GM23338 (cell line): ENCODE data around the gene DLG2. TPM values are rescaled to one million over a fixed set of nuclear protein-coding genes. Genes with fewer than 3 reads are reported as not detected.

Source experiments
- ATAC-seq: fragments of 200-7000 bp; cut with Tn5 transposase; 3 replicates; pipeline ENCODE4 v1.9.1; 2020
- DNase-seq: peaks from one replicate; pipeline ENCODE4 v3.0.0-alpha.2; 2015; ENCODE audit warnings: low spot score
- H2AFZ ChIP-seq: fragments of 200-600 bp; sonication (generic); 2 replicates; pipeline ENCODE4 v1.8.0; 2016; ENCODE audit warnings: antibody characterized with exemption, mild to moderate bottlenecking, moderate library complexity
- H3F3A ChIP-seq: fragments of 200-600 bp; sonication (generic); replicated peaks from 2 replicates; pipeline ENCODE4 v1.8.0; 2017; ENCODE audit warnings: antibody characterized with exemption, mixed run types, low read depth
- H3K27ac ChIP-seq: fragments of 200-600 bp; sonication (generic); 2 replicates; pipeline ENCODE4 v1.6.1; 2016; ENCODE audit warnings: low read depth
- H3K27me3 ChIP-seq: fragments of 200-600 bp; sonication (generic); 2 replicates; pipeline ENCODE4 v1.8.0; 2016; ENCODE audit warnings: mild to moderate bottlenecking, mixed run types, moderate library complexity; ENCODE audit not compliant: insufficient read depth
- H3K36me3 ChIP-seq: fragments of 200-600 bp; sonication (generic); 2 replicates; pipeline ENCODE4 v1.8.0; 2016; ENCODE audit warnings: mild to moderate bottlenecking; ENCODE audit not compliant: insufficient read depth
- H3K4me1 ChIP-seq: fragments of 200-600 bp; sonication (generic); 2 replicates; pipeline ENCODE4 v1.8.0; 2016; ENCODE audit warnings: mild to moderate bottlenecking, moderate library complexity; ENCODE audit not compliant: insufficient read depth
- H3K4me2 ChIP-seq: fragments of 200-600 bp; sonication (generic); 2 replicates; pipeline ENCODE4 v1.7.1; 2017; ENCODE audit warnings: mixed run types
- H3K4me3 ChIP-seq: fragments of 200-600 bp; sonication (generic); 2 replicates; pipeline ENCODE4 v1.6.1; 2016; ENCODE audit warnings: mixed run types
- H3K79me2 ChIP-seq: fragments of 200-600 bp; sonication (generic); replicated peaks from 2 replicates; pipeline ENCODE4 v1.8.0; 2017; ENCODE audit warnings: mild to moderate bottlenecking; ENCODE audit not compliant: insufficient read depth
- H3K9me2 ChIP-seq: fragments of 200-600 bp; sonication (generic); 2 replicates; pipeline ENCODE4 v1.8.0; 2017; ENCODE audit not compliant: insufficient read depth
- H4K20me1 ChIP-seq: fragments of 200-600 bp; sonication (generic); replicated peaks from 2 replicates; pipeline ENCODE4 v1.8.0; 2017; ENCODE audit warnings: mild to moderate bottlenecking; ENCODE audit not compliant: insufficient read depth
- H3K27ac Mint-ChIP-seq: 2 replicates; pipeline ENCODE4 v1.8.0; 2020; ENCODE audit warnings: inconsistent platforms, mild to moderate bottlenecking, moderate library complexity, mixed read lengths
- H3K27me3 Mint-ChIP-seq: 3 replicates; pipeline ENCODE4 v1.8.0; 2022; ENCODE audit warnings: low read depth, mild to moderate bottlenecking, moderate library complexity, mixed read lengths, inconsistent platforms; ENCODE audit not compliant: insufficient read depth, poor library complexity
- H3K36me3 Mint-ChIP-seq: 3 replicates; pipeline ENCODE4 v1.8.0; 2021; ENCODE audit warnings: low read depth, mild to moderate bottlenecking, inconsistent platforms, moderate library complexity, mixed read lengths
- H3K4me1 Mint-ChIP-seq: 3 replicates; pipeline ENCODE4 v1.8.0; 2020; ENCODE audit warnings: mild to moderate bottlenecking, inconsistent platforms, mixed read lengths
- H3K4me3 Mint-ChIP-seq: 3 replicates; pipeline ENCODE4 v1.8.0; 2021; ENCODE audit warnings: moderate library complexity, mild to moderate bottlenecking, inconsistent platforms, mixed read lengths
- H3K9me3 Mint-ChIP-seq: 3 replicates; pipeline ENCODE4 v1.8.0; 2020; ENCODE audit warnings: moderate library complexity, mild to moderate bottlenecking, inconsistent platforms, mixed read lengths
- CREB1 ChIP-seq: fragments of 250-450 bp; sonication (Bioruptor Pico); IDR thresholded peaks from 2 replicates; pipeline ENCODE4 v1.5.0; 2020; ENCODE audit warnings: low read depth, mild to moderate bottlenecking, moderate library complexity
- EZH2 ChIP-seq: fragments of 200-600 bp; sonication (generic); IDR thresholded peaks from one replicate; pipeline ENCODE4 v1.8.0; 2017; ENCODE audit warnings: antibody characterized with exemption, mild to moderate bottlenecking, low read depth; ENCODE audit not compliant: unreplicated experiment
- EZH2phosphoT487 ChIP-seq: fragments of 200-600 bp; sonication (generic); IDR thresholded peaks from one replicate; pipeline ENCODE4 v1.8.1; 2018; ENCODE audit warnings: antibody characterized with exemption; ENCODE audit not compliant: unreplicated experiment
- JUNB ChIP-seq: IDR thresholded peaks from one replicate; pipeline ENCODE4 v1.6.1; 2016; ENCODE audit warnings: antibody characterized with exemption; ENCODE audit not compliant: unreplicated experiment
- NANOG ChIP-seq: IDR thresholded peaks from 2 replicates; pipeline ENCODE4 v1.6.1; 2016; ENCODE audit warnings: antibody characterized with exemption, borderline replicate concordance
- POLR2AphosphoS5 ChIP-seq: IDR thresholded peaks from 2 replicates; pipeline ENCODE4 v1.6.1; 2016; ENCODE audit warnings: antibody characterized with exemption, low read depth
- STAT1 ChIP-seq: IDR thresholded peaks from one replicate; pipeline ENCODE4 v1.6.1; 2016; ENCODE audit warnings: antibody characterized with exemption; ENCODE audit not compliant: unreplicated experiment
- ZNF114 ChIP-seq: fragments of 250-450 bp; sonication (Bioruptor Pico); IDR thresholded peaks from 2 replicates; pipeline ENCODE4 v1.5.0; 2020; ENCODE audit warnings: mild to moderate bottlenecking, moderate library complexity
- ZNF331 ChIP-seq: fragments of 250-450 bp; sonication (Bioruptor Pico); IDR thresholded peaks from 2 replicates; pipeline ENCODE4 v1.5.0; 2020; ENCODE audit warnings: low read depth, mild to moderate bottlenecking, moderate library complexity
- polyA plus RNA-seq: library from polyadenylated mRNA; unstranded; fragments of >200 nt; fragmentation: Nextera tagmentation; extraction: Ambion mirVana; gene quantifications from 2 replicates; pipeline ENCODE4 v1.2.1, GENCODE V29; 2016
- total RNA-seq: library from RNA; depleted of rRNA; stranded (reverse); fragments of >200 nt; shearing (Covaris generic); gene quantifications from 2 replicates; pipeline ENCODE4 v1.2.3, GENCODE V29; 2014
- TF ChIP-seq, protein P1 (sequence below): fragments of 250-450 bp; sonication (Bioruptor Pico); IDR thresholded peaks from 2 replicates; pipeline ENCODE4 v1.5.0; 2020; ENCODE audit warnings: mild to moderate bottlenecking, moderate library complexity
- TF ChIP-seq, protein P2 (sequence below): IDR thresholded peaks from one replicate; pipeline ENCODE4 v1.6.1; 2018; ENCODE audit warnings: antibody characterized with exemption; ENCODE audit not compliant: unreplicated experiment
- TF ChIP-seq, protein P3 (sequence below): IDR thresholded peaks from 2 replicates; pipeline ENCODE4 v1.6.1; 2016; ENCODE audit warnings: antibody characterized with exemption
- TF ChIP-seq, protein P4 (sequence below), 2 experiments: fragments of 200-600 bp in 1 of 2; sonication (generic) in 1 of 2; conservative IDR thresholded peaks; 2 replicates each; pipeline versions ENCODE4 v1.5.1 to v1.6.1; 2016 to 2017; ENCODE audit warnings: antibody characterized with exemption in 2 of 2, low read depth in 2 of 2, mild to moderate bottlenecking in 2 of 2, moderate library complexity in 1 of 2

DLG2 gene
- total and polyA plus RNA-seq, 2 experiments from 2014 or later, result 19.8 to 21.5 TPM

DNA sequence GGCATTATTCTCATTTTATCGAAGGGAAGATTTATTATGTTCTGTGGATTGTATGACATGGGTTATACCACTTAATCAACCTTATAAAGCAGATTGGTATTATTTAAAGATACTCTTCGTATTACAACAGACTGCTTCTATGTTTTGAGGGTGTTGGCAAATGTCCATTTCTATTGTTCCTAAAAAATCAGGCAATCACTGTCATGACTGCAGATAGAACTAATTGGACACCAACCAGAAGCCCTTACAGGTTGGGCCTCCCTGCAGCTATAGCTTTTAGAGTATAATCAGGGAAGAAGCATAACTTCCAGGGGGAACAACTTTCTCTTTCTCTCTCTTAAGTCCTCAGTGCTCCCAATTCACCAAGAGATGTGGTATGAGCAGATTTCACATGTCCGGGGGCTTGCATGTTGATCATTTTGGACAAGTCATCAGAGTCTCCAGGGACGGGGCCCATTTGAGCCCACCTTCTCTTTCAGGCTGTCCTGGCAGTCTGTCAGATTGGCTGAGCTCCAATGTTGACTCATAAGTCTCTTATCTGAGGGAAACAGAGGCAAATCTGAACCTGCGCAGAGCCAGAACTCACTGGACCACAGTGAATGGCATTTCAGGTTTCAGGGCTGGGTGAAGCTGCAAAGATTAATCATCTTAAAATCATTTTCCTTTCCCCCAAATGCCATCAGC, 2077.0 kb downstream of the DLG2 start:
- H3K27me3 ChIP-seq, result no peaks in the 10 kb centered on the region
- H3K27ac Mint-ChIP-seq, result no peak overlapping the region
- DNase-seq (no peak), ATAC-seq (no peak)
- TF ChIP-seq, protein P1, sequence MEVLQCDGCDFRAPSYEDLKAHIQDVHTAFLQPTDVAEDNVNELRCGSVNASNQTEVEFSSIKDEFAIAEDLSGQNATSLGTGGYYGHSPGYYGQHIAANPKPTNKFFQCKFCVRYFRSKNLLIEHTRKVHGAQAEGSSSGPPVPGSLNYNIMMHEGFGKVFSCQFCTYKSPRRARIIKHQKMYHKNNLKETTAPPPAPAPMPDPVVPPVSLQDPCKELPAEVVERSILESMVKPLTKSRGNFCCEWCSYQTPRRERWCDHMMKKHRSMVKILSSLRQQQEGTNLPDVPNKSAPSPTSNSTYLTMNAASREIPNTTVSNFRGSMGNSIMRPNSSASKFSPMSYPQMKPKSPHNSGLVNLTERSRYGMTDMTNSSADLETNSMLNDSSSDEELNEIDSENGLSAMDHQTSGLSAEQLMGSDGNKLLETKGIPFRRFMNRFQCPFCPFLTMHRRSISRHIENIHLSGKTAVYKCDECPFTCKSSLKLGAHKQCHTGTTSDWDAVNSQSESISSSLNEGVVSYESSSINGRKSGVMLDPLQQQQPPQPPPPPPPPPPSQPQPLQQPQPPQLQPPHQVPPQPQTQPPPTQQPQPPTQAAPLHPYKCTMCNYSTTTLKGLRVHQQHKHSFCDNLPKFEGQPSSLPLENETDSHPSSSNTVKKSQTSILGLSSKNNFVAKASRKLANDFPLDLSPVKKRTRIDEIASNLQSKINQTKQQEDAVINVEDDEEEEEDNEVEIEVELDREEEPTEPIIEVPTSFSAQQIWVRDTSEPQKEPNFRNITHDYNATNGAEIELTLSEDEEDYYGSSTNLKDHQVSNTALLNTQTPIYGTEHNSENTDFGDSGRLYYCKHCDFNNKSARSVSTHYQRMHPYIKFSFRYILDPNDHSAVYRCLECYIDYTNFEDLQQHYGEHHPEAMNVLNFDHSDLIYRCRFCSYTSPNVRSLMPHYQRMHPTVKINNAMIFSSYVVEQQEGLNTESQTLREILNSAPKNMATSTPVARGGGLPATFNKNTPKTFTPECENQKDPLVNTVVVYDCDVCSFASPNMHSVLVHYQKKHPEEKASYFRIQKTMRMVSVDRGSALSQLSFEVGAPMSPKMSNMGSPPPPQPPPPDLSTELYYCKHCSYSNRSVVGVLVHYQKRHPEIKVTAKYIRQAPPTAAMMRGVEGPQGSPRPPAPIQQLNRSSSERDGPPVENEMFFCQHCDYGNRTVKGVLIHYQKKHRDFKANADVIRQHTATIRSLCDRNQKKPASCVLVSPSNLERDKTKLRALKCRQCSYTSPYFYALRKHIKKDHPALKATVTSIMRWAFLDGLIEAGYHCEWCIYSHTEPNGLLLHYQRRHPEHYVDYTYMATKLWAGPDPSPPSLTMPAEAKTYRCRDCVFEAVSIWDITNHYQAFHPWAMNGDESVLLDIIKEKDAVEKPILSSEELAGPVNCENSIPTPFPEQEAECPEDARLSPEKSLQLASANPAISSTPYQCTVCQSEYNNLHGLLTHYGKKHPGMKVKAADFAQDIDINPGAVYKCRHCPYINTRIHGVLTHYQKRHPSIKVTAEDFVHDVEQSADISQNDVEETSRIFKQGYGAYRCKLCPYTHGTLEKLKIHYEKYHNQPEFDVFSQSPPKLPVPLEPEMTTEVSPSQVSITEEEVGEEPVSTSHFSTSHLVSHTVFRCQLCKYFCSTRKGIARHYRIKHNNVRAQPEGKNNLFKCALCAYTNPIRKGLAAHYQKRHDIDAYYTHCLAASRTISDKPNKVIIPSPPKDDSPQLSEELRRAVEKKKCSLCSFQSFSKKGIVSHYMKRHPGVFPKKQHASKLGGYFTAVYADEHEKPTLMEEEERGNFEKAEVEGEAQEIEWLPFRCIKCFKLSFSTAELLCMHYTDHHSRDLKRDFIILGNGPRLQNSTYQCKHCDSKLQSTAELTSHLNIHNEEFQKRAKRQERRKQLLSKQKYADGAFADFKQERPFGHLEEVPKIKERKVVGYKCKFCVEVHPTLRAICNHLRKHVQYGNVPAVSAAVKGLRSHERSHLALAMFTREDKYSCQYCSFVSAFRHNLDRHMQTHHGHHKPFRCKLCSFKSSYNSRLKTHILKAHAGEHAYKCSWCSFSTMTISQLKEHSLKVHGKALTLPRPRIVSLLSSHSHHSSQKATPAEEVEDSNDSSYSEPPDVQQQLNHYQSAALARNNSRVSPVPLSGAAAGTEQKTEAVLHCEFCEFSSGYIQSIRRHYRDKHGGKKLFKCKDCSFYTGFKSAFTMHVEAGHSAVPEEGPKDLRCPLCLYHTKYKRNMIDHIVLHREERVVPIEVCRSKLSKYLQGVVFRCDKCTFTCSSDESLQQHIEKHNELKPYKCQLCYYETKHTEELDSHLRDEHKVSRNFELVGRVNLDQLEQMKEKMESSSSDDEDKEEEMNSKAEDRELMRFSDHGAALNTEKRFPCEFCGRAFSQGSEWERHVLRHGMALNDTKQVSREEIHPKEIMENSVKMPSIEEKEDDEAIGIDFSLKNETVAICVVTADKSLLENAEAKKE (CRISPR knock-in tag), result no peak
- TF ChIP-seq, protein P2, sequence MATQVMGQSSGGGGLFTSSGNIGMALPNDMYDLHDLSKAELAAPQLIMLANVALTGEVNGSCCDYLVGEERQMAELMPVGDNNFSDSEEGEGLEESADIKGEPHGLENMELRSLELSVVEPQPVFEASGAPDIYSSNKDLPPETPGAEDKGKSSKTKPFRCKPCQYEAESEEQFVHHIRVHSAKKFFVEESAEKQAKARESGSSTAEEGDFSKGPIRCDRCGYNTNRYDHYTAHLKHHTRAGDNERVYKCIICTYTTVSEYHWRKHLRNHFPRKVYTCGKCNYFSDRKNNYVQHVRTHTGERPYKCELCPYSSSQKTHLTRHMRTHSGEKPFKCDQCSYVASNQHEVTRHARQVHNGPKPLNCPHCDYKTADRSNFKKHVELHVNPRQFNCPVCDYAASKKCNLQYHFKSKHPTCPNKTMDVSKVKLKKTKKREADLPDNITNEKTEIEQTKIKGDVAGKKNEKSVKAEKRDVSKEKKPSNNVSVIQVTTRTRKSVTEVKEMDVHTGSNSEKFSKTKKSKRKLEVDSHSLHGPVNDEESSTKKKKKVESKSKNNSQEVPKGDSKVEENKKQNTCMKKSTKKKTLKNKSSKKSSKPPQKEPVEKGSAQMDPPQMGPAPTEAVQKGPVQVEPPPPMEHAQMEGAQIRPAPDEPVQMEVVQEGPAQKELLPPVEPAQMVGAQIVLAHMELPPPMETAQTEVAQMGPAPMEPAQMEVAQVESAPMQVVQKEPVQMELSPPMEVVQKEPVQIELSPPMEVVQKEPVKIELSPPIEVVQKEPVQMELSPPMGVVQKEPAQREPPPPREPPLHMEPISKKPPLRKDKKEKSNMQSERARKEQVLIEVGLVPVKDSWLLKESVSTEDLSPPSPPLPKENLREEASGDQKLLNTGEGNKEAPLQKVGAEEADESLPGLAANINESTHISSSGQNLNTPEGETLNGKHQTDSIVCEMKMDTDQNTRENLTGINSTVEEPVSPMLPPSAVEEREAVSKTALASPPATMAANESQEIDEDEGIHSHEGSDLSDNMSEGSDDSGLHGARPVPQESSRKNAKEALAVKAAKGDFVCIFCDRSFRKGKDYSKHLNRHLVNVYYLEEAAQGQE, result no peak
- TF ChIP-seq ZNF114 (CRISPR knock-in tag), result no peak
- no peak for TF ChIP-seq NANOG
- TF ChIP-seq, protein P3, sequence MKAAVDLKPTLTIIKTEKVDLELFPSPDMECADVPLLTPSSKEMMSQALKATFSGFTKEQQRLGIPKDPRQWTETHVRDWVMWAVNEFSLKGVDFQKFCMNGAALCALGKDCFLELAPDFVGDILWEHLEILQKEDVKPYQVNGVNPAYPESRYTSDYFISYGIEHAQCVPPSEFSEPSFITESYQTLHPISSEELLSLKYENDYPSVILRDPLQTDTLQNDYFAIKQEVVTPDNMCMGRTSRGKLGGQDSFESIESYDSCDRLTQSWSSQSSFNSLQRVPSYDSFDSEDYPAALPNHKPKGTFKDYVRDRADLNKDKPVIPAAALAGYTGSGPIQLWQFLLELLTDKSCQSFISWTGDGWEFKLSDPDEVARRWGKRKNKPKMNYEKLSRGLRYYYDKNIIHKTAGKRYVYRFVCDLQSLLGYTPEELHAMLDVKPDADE, result no peak
- TF ChIP-seq ZNF331 (CRISPR knock-in tag), result no peak
- TF ChIP-seq CREB1 (CRISPR knock-in tag), result no peak
- TF ChIP-seq STAT1, result no peak
- no peak for TF ChIP-seq JUNB
- TF ChIP-seq EZH2, result no peak
- TF ChIP-seq, protein P4, sequence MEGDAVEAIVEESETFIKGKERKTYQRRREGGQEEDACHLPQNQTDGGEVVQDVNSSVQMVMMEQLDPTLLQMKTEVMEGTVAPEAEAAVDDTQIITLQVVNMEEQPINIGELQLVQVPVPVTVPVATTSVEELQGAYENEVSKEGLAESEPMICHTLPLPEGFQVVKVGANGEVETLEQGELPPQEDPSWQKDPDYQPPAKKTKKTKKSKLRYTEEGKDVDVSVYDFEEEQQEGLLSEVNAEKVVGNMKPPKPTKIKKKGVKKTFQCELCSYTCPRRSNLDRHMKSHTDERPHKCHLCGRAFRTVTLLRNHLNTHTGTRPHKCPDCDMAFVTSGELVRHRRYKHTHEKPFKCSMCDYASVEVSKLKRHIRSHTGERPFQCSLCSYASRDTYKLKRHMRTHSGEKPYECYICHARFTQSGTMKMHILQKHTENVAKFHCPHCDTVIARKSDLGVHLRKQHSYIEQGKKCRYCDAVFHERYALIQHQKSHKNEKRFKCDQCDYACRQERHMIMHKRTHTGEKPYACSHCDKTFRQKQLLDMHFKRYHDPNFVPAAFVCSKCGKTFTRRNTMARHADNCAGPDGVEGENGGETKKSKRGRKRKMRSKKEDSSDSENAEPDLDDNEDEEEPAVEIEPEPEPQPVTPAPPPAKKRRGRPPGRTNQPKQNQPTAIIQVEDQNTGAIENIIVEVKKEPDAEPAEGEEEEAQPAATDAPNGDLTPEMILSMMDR (conservative IDR thresholded peaks at IDR 0.05; ENCODE audit: low read depth in 2 of 2), result no peak
- TF ChIP-seq POLR2AphosphoS5, result no peak
- no peak for TF ChIP-seq EZH2phosphoT487
- H3K79me2 ChIP-seq, result no peaks in the 10 kb centered on the region
- no peaks in the 10 kb centered on the region for H4K20me1 ChIP-seq
- H3K4me1 ChIP-seq, result 0 out of 2 replicates have a peak, but pooled peaks cover 6% of the 10 kb centered on the region
- H3K9me2 ChIP-seq, result no peaks in the 10 kb centered on the region
- no peak overlapping the region for H3K4me3 Mint-ChIP-seq
- peaks cover 7% of the 10 kb centered on the region for H3K27me3 Mint-ChIP-seq
- H3F3A ChIP-seq, result no peaks in the 10 kb centered on the region
- H3K27ac ChIP-seq, result no peak overlapping the region
- no peaks in the 10 kb centered on the region for H3K36me3 ChIP-seq
- H3K9me3 Mint-ChIP-seq, result no peaks in the 10 kb centered on the region
- H3K36me3 Mint-ChIP-seq, result no peaks in the 10 kb centered on the region
- peaks cover 16% of the 10 kb centered on the region for H3K4me1 Mint-ChIP-seq
- no peak overlapping the region for H2AFZ ChIP-seq
- H3K4me3 ChIP-seq, result no peak overlapping the region
- H3K4me2 ChIP-seq, result no peak overlapping the region
